Activated naive CD4-positive, alpha-beta T cell treated with anti-CD3 and anti-CD28 coated beads, Interleukin-2, amount 10 ng/mL, durations not matched to agents 7 days and 5 days (primary cell): ENCODE data around the gene EPM2A.
A peak's percentile ranks its signal among the peaks of the same experiment; 100 is the strongest.

Source experiments
- CTCF ChIA-PET: fragments of 350-600 bp; sonication (Branson Sonifier 250); formaldehyde crosslinking; loops from one replicate; lab custom pipeline; 2021; ENCODE audit warnings: antibody characterized with exemption; lab: Charles Lee
- DNase-seq: peaks from one replicate; pipeline ENCODE4 v3.0.0-alpha.2; 2020
- H3K27ac Mint-ChIP-seq: one replicate; pipeline ENCODE4 v1.8.0; 2021; ENCODE audit warnings: mild to moderate bottlenecking, moderate library complexity, mixed read lengths
- H3K27me3 Mint-ChIP-seq: one replicate; pipeline ENCODE4 v1.8.0; 2021; ENCODE audit warnings: mild to moderate bottlenecking, mixed read lengths
- H3K36me3 Mint-ChIP-seq: one replicate; pipeline ENCODE4 v1.8.0; 2021; ENCODE audit warnings: mixed read lengths
- H3K4me1 Mint-ChIP-seq: one replicate; pipeline ENCODE4 v1.8.0; 2021; ENCODE audit warnings: mixed read lengths
- H3K4me3 Mint-ChIP-seq: one replicate; pipeline ENCODE4 v1.8.0; 2021; ENCODE audit warnings: mild to moderate bottlenecking, moderate library complexity, mixed read lengths
- H3K9me3 Mint-ChIP-seq: one replicate; pipeline ENCODE4 v1.8.0; 2021; ENCODE audit warnings: mixed read lengths

Gene EPM2A

DNA sequence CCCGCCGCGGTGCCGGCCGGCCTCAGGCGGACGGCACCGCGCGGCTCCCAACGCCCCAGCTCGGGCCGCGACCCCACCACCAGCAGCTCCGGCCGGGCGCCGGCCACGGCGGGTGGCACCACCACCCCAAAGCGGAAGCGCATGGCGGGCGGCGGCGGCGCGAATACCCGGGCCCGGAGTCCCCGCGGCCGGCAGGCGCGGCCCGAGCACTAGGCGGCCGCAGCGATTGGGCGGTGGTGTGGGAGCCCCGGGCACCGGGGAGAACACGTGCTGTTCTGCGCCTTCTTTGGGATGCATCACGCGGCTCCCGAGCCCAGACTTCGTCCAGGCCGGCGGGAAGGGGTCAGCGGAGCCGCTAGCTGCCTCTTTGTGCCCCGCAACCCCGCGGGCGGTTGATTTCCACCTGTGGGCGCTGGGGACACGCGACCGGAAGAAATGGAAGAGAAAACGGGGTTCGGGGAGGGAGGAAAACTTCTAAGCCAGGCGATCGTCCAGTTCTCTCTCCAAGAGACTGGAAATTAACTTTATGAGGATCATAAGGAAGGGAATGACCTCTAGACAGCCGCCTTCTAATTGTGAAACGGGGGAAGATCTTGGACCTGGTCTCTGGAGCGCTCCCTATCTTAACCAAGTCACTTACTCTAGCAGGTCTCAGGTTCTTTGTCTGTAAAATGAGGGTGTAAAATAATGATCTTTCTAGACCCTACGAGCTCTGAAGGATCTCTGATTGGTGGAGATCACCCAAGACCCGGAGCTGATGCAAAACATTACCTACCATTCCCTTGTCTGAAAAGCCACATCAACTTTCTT lies at the start of gene EPM2A:
Gene EPM2A (minus strand): TSS at position 165 of the 810 bp plus-strand sequence. CDS start 22 bp downstream, at position 143.
- peak; percentile 77 for DNase-seq
- Mint-ChIP-seq H3K4me1 (peaks cover 19% of the 10 kb centered on the region), H3K27ac (peak within 1 kb of the TSS; percentile 98), H3K27me3 (no peaks in the 10 kb centered on the region), H3K9me3 (peaks cover 2% of the 10 kb centered on the region), H3K36me3 (no peaks in the 10 kb centered on the region), H3K4me3 (peak within 1 kb of the TSS; percentile 97)
- CTCF ChIA-PET = interaction anchor here (2.7 kb wide), 1 partner anchor 80 kb away, joined by 13 read pairs; the partner anchor contains the start of gene FBXO30

DNA sequence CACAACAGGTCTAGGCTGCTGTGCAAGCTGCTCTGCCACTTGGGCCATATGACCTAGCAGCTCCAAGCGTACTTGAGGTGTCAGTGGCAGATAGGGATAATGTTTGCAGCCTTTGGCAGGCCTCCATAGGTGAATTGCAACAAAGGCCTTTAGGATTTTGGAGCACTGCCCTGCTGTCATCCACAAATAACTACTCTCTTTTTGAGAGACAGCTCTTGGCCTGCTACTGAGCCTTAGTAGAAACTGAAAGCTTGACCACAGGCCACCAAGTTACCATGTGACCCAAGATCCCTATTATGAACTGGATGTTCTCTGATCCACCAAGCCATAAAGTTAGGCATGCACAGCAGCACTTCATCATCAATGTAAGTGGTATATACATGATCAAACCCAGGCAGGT lies 49.4 kb upstream of the EPM2A start:
- Mint-ChIP-seq H3K27ac (no peak overlapping the region), H3K9me3 (peaks cover 1% of the 10 kb centered on the region), H3K4me1 (peaks cover 4% of the 10 kb centered on the region), H3K36me3 (no peaks in the 10 kb centered on the region), H3K4me3 (no peak overlapping the region), H3K27me3 (no peaks in the 10 kb centered on the region)
- CTCF ChIA-PET = no interaction called here
- DNase-seq = no peak

DNA sequence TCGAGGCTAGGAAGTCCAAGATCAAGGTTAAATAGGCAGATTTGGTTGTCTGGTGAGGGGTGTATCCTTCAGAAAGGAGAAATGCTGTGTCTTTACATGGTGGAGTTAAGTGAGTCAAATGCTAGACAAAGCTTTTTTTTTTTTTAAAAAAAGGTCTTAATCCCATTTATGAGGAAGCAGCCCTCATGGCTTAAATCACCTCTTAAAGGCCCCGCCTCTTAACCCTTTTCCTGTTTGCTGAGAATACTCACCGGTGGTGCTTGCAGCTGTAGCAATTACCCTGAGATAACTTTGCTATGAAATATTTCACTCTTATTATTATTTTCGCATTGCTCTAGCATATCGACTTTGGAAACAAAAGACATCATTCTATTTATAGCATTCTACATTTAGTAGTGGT lies 48.5 kb upstream of the EPM2A start:
- peaks cover 4% of the 10 kb centered on the region for H3K4me1 Mint-ChIP-seq
- no peak overlapping the region for H3K27ac Mint-ChIP-seq
- H3K4me3 Mint-ChIP-seq = no peak overlapping the region
- H3K9me3 Mint-ChIP-seq = no peaks in the 10 kb centered on the region
- H3K36me3 Mint-ChIP-seq = no peaks in the 10 kb centered on the region
- CTCF ChIA-PET = no interaction called here
- no peak for DNase-seq
- no peaks in the 10 kb centered on the region for H3K27me3 Mint-ChIP-seq

DNA sequence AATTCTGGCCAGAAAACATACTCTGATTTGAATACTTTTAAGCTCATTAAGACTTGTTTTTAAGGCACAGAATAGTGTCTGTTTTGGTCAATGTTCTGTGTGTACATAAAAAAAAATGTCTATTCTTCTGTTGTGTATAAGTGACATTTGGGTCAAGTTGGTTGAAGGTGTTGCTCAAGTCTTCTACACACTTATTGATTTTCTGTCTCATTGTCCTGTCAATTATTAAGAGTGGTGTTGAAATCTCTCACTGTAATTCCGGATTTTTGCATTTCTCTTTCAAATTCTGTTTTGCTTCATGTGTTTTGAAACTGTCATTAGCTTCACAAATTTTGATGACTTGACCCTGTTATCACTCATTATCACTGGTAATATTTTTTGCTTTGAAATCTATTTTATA lies 37.5 kb upstream of the EPM2A start:
- Mint-ChIP-seq H3K4me3 (no peak overlapping the region), H3K4me1 (no peaks in the 10 kb centered on the region), H3K27ac (no peak overlapping the region), H3K36me3 (no peaks in the 10 kb centered on the region), H3K9me3 (no peaks in the 10 kb centered on the region), H3K27me3 (no peaks in the 10 kb centered on the region)
- DNase-seq = no peak
- CTCF ChIA-PET = no interaction called here

DNA sequence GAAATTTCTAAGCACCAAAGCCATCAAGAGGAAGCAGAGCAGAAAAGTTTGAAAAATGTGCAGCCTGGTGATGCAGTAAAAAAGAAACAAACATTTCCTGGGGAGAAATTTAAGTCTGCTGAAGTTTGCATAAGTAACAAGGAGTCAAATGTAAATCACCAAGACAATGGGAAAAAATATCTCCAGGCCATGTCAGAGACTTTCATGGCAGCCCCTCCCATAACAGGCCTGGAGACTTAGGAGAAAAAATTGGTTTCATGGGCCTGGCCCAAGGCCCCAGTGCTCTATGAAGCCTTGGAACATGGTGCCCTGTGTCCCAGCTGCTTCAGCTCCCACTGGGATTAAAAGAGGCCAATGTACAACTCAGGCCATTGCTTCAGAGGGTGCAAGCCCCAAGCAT lies 30.1 kb upstream of the EPM2A start:
- Mint-ChIP-seq H3K27me3 (no peaks in the 10 kb centered on the region), H3K4me1 (no peaks in the 10 kb centered on the region), H3K9me3 (no peaks in the 10 kb centered on the region), H3K4me3 (no peak overlapping the region), H3K27ac (no peak overlapping the region), H3K36me3 (no peaks in the 10 kb centered on the region)
- DNase-seq = no peak
- CTCF ChIA-PET = no interaction called here

DNA sequence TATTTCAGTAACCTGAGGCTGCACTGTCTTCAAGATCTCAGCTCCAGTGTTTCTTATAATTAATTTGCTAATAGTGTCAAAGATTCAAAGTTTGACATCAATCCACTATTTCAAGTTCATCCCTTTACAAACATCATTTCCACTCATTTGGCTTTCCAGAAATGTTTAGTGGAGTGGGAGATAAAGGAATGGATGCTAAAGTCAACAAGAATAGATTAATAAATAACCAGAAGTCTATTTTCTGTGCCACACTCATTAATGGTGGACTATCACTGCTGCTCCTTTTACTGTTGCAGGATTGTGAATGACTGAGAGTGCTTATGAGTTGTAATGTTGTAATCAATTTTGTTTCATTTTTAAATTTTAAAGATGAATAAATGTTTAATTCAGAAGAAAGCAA lies 28.4 kb upstream of the EPM2A start:
- H3K9me3 Mint-ChIP-seq = no peaks in the 10 kb centered on the region
- DNase-seq = no peak
- H3K27ac Mint-ChIP-seq = no peak overlapping the region
- no peaks in the 10 kb centered on the region for H3K36me3 Mint-ChIP-seq
- H3K27me3 Mint-ChIP-seq = no peaks in the 10 kb centered on the region
- no peaks in the 10 kb centered on the region for H3K4me1 Mint-ChIP-seq
- CTCF ChIA-PET = no interaction called here
- H3K4me3 Mint-ChIP-seq = no peak overlapping the region

DNA sequence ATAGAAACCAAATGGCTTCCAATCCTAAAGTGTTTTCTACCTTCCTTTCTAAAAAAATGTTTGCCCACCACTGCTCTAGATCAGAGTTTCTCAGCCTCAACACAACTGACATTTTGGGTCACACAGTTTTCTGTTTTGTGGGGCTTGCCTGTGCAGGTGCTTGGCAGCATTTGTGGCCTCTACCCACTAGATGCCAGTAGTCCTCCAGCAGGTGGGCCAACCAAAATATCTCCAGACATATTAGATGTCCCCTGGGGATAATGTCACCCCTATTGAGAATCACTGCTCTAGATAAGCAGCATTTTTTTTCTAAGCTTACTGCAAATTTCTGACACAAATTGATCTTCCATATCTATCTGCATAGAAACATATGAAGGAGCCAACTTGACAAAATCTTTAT lies 26.3 kb upstream of the EPM2A start:
- no peaks in the 10 kb centered on the region for H3K4me1 Mint-ChIP-seq
- H3K4me3 Mint-ChIP-seq = no peak overlapping the region
- no peak for DNase-seq
- H3K36me3 Mint-ChIP-seq = no peaks in the 10 kb centered on the region
- no peak overlapping the region for H3K27ac Mint-ChIP-seq
- no peaks in the 10 kb centered on the region for H3K9me3 Mint-ChIP-seq
- CTCF ChIA-PET = no interaction called here
- no peaks in the 10 kb centered on the region for H3K27me3 Mint-ChIP-seq

DNA sequence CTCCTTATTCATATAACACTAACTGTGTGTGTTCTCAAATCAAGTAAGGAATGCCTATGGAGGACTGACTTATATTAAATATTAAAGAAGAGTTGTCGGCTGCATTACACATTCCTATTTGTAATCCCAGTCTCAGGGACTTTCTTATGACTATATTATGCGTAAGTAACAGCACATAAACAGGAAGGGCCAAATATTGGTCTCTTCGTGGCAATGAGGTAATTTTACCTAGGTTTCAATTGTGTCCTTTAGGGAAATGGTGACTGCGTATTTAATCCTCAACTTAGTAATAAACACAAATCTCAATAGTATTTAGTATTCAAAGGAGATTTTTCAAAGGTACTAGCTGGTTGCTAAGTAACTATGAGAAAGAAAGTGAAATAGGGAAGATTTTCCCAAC lies 22.8 kb upstream of the EPM2A start:
- H3K9me3 Mint-ChIP-seq = no peaks in the 10 kb centered on the region

DNA sequence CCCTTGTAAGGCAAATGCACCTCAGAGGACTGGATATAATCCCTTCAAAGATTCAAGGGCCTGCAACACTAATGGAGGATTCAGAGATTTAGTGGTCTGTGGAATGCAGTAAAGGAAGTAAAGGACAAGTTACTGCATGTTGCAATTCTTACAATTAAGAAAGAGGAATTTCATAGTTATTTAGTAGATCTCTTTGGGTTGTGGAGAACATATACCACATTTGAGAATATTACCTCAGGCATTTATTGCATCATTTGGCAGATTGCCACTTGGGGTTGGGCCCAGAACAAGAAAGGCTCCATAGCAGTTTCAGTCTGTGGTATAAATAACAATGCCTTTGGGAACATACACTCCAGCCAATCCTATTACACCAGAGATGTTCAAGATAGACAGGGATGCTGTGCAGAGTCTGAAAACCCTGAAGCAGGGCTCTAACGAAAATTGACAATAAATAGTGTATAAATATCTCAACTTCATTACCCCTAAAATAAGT lies 20.9 kb upstream of the EPM2A start:
- no peaks in the 10 kb centered on the region for H3K27me3 Mint-ChIP-seq
- no peak overlapping the region for H3K4me3 Mint-ChIP-seq
- H3K4me1 Mint-ChIP-seq = no peaks in the 10 kb centered on the region
- no peaks in the 10 kb centered on the region for H3K9me3 Mint-ChIP-seq
- no peak overlapping the region for H3K27ac Mint-ChIP-seq
- CTCF ChIA-PET = no interaction called here
- no peaks in the 10 kb centered on the region for H3K36me3 Mint-ChIP-seq
- no peak for DNase-seq

More for the DNA sequence above, 22.8 kb upstream of the EPM2A start:
- Mint-ChIP-seq H3K4me3 (no peak overlapping the region), H3K27ac (no peak overlapping the region), H3K36me3 (no peaks in the 10 kb centered on the region), H3K4me1 (no peaks in the 10 kb centered on the region), H3K27me3 (no peaks in the 10 kb centered on the region)
- CTCF ChIA-PET = no interaction called here
- DNase-seq = no peak

DNA sequence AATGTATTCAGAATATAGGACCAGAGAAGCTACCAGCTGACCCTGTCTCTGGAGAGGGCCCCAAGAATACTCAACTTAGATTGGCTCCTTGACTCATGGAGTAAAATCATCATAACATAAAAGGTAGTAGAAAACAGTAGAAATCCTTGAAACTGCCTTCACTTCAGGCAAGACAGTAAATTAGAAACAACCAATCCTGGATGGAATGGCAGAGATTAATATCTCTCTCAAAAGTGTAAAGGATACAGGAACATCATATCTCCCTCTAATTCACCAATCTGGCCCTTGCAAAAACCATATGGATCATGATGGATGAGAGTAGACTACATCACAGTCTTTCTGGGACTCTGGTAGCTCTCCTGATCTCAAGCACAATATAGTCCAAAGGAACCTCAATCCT lies 20.4 kb upstream of the EPM2A start:
- CTCF ChIA-PET = no interaction called here
- H3K27ac Mint-ChIP-seq = no peak overlapping the region
- H3K36me3 Mint-ChIP-seq = no peaks in the 10 kb centered on the region
- H3K27me3 Mint-ChIP-seq = no peaks in the 10 kb centered on the region
- H3K4me3 Mint-ChIP-seq = no peak overlapping the region
- DNase-seq = no peak
- H3K4me1 Mint-ChIP-seq = no peaks in the 10 kb centered on the region
- H3K9me3 Mint-ChIP-seq = no peaks in the 10 kb centered on the region

DNA sequence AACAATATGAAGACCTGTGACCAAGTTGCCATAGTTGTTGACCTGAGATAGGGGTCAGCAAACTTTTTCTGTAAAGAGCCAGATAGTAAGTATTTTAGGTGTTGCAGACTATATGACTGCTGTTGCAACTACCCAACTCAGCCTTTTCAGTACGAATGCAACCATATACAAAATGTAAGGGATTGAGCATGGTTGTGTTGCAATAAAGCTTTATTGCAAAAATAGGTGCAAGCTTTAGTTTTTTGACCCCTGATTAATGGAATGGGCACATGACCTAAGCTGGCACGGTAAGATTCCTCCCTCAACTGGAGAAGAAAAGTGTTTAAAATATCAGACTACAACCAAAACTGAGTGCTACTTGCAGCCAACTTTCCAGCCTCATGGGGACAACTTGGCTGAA lies 17.3 kb upstream of the EPM2A start:
- DNase-seq = no peak
- H3K27me3 Mint-ChIP-seq = no peaks in the 10 kb centered on the region
- CTCF ChIA-PET = no interaction called here
- no peak overlapping the region for H3K4me3 Mint-ChIP-seq
- H3K4me1 Mint-ChIP-seq = peaks cover 13% of the 10 kb centered on the region
- no peaks in the 10 kb centered on the region for H3K36me3 Mint-ChIP-seq
- H3K27ac Mint-ChIP-seq = no peak overlapping the region
- no peaks in the 10 kb centered on the region for H3K9me3 Mint-ChIP-seq

DNA sequence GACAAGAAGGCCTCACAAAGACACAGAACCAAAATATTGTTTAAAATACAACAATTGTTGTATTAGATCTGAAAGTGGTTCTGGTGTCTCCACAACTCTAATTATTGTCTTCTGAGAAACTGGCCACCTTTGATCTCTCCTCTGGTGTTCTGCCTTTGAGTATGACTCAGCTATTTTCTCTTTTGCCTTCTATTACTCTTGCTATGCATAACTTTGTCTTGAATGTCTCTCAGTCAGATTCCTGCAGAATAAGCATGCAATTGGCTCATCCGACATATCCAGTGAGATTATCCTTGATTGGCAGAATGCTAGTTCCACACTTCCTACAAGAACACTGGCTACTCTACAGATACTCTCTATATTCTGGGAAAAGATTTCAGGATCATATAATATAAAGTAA lies 14.3 kb upstream of the EPM2A start:
- Mint-ChIP-seq H3K27me3 (peaks cover 4% of the 10 kb centered on the region), H3K27ac (no peak overlapping the region), H3K9me3 (no peaks in the 10 kb centered on the region)

DNA sequence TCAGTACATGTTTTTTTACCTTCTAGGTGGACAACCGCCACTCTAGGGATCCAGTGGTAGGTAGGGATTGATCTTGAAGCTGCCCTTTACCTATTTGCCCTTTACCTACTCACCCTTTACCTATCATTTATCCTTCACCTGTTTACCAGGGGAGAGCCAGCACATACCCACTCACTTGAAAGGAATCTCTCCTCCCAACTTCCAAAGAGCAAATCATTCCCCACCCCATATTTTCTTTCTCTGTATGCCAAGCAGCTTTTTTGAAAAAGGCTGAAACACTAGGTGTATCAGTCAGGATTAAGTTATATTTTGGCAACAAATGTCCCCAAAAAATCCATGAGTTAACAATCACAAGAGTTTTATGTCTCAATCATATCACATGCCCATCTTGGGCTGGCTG lies 10.5 kb upstream of the EPM2A start:
- no peak overlapping the region for H3K27ac Mint-ChIP-seq
- peaks cover 13% of the 10 kb centered on the region for H3K4me1 Mint-ChIP-seq
- no peaks in the 10 kb centered on the region for H3K36me3 Mint-ChIP-seq
- no peak overlapping the region for H3K4me3 Mint-ChIP-seq
- no peaks in the 10 kb centered on the region for H3K9me3 Mint-ChIP-seq
- H3K27me3 Mint-ChIP-seq = peaks cover 9% of the 10 kb centered on the region
- DNase-seq = no peak
- CTCF ChIA-PET = no interaction called here

More for the DNA sequence above, 14.3 kb upstream of the EPM2A start:
- Mint-ChIP-seq H3K36me3 (no peaks in the 10 kb centered on the region), H3K4me3 (no peak overlapping the region), H3K4me1 (peaks cover 13% of the 10 kb centered on the region)
- no peak for DNase-seq
- CTCF ChIA-PET = no interaction called here

DNA sequence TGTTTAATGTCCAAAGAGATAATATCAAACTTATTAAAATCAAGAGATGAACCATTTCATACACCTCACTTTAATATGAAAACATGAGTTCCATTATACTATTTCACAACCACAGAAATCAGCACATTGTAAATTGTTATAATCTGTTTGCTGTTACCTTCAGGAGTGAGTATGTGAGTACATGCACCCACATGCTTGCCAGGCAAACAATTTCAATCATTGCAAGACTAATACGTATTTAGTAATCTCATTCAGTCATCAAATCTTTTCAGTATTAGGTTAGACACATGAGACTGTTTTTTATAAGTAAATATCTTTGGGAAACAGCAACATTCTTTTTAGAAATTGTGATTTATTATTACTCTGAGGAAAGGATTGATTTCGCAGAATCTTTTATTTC lies 9.3 kb upstream of the EPM2A start:
- CTCF ChIA-PET = no interaction called here
- no peak overlapping the region for H3K4me3 Mint-ChIP-seq
- peaks cover 2% of the 10 kb centered on the region for H3K9me3 Mint-ChIP-seq
- H3K4me1 Mint-ChIP-seq = peaks cover 5% of the 10 kb centered on the region
- no peak for DNase-seq
- no peaks in the 10 kb centered on the region for H3K36me3 Mint-ChIP-seq
- H3K27me3 Mint-ChIP-seq = peaks cover 9% of the 10 kb centered on the region
- no peak overlapping the region for H3K27ac Mint-ChIP-seq

DNA sequence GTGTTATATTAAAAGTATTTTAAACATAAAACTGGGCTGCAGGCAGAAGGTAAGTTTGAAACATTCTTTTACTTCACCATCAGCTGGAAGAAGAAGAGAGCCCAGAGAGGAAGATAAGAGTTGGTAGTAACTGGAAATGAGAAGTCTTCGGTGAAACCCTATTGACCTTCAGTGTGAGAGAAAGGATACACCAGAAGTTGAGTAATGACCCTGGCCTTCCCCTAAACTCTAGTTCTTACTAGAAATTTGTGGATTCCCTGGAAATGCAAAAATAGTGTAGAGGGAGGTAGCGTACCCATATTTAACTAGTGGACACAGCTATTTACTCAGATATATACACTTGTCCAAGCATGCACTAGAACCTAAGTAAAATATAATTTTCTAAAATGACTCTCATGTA lies 8.0 kb upstream of the EPM2A start:
- Mint-ChIP-seq H3K27ac (no peak overlapping the region), H3K36me3 (no peaks in the 10 kb centered on the region), H3K4me3 (no peak overlapping the region), H3K9me3 (peaks cover 2% of the 10 kb centered on the region), H3K4me1 (no peaks in the 10 kb centered on the region), H3K27me3 (peaks cover 9% of the 10 kb centered on the region)
- CTCF ChIA-PET = no interaction called here
- DNase-seq = no peak
